NK-92 (cell line): Measurements from ENCODE around the gene GCAT.
"Not testable (repeated sequence)": the region's sequence is repeated elsewhere in the genome, so short reads cannot be mapped to it uniquely, and the experiment has no call there.

Source experiments
- DNase-seq: peaks from one replicate; lab custom pipeline; 2025; ENCODE audit not compliant: unreplicated experiment; lab: John Stamatoyannopoulos, UW

GCAT gene

DNA sequence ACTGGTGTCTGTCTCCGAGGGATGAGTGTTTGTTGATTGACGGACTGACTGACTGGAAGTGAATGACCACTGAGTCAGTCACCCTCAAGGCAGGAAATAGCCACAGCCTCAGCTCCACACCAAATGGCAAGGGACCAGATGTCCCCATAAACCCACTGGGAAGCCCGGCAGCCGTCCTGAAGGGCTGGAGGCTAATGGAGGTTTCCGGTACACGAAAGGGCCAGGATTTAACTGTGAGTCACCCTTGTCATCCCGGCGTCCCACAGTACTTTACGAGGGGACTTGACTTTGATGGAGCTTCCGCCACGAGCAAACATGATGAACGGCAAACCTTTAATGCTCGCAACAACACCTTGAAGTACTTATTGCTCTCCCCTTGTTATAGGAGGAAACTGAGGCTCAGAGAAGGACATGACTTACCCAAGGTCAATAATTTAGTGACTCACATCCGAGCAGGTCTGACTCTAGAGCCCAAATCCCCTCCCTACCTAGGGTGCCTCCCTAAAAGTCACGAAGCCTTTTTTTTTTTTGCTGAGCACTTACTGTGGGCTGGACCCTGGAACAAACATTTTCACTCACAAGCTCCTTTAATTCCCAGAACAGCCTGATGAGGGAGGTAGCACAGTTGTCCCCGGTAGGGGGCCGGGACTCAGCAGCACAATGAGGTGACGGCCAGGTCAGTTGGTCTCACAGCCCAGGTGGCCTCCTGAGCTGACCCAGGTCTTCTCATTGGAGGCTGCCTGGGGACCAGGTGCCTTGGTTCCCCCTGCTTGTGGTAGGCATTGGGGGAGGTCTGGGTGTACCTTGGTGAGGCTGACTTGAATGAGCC is 25.2 kb upstream of the GCAT start:
- no peak for DNase-seq

GRCh38 chr22:37784829-37785495 is 22.8 kb upstream of the GCAT start:
- no peak for DNase-seq

DNA sequence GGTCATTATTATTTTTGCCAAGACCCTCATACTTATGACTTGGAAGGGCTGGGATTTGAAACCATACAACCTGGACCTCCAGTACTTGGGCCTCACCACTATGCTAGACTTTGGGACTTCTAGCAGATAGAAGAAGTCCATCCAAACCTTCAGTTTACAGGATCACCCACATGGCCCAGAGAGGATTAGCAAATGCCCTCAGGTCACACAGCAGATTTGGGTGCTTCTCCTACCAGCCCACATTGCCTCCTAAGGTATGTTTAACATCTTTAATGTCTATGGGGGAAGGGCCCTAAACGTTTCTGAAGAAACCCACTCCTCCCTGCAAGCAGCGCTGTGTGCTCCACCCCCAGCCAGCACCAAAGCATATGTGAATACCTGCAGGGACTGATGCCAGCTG is 17.5 kb upstream of the GCAT start:
- no peak for DNase-seq

DNA sequence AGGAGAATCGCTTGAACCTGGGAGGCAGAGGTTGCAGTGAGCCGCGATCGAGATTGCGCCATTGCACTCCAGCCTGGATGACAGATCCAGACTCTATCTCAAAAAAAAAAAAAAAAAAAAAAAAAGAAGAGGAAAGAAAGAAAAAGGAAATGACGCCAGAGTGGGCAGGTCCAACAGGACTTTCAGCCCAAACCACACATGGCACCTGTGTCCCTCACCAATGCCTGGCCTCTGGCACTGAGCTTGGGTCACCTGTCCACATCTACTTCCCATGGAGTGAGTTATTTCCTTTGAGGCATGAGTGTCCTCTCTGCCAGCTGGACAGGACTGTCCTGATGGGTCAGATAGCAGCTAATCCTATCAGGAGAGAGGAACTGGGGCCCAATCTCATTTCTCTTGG is 15.2 kb upstream of the GCAT start:
- no peak for DNase-seq

- no peak for DNase-seq
Observed at GRCh38 chr22:37794376-37794775, 13.4 kb upstream of the GCAT start.

- no peak for DNase-seq
Observed at GRCh38 chr22:37796079-37796478, 11.7 kb upstream of the GCAT start.

DNA sequence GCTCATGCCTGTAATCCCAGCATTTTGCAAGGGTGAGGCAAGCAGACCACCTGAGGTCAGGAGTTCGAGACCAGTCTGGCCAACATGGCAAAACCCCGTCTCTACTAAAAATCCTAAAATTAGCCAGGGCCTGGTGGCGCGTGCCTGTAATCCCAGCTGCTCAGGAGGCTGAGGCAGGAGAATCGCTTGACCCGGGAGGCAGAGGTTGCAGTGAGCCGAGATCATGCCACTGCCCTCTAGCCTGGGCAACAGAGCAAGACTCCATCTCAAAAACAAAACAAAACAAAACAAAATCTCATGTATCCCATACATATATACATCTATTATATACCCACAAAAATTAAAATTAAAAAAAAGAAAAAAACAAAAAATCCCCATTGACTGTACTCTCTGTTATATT is 10.5 kb upstream of the GCAT start:
- DNase-seq = not testable (repeated sequence)

- no peak for DNase-seq
Observed at GRCh38 chr22:37797874-37798500, 9.7 kb upstream of the GCAT start.

- DNase-seq = not testable (repeated sequence)
Observed at GRCh38 chr22:37799979-37800378, 7.8 kb upstream of the GCAT start.

DNA sequence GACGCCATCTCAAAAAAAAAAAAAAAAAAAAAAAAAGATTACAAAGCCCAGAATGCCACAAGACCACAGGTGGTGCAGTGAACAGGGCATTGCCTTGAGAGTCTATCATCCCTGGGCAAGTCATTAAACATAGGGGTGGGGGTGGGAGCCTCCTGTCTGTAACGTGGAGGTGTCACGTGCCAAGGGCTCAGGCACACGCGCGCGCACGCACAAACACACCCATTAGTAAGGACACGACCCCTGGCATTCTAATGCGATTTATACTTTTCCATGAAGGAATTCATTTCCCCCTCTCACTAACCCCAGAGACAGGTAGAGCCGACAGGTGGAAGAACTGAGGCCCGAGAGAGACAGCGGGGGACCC is 5.8 kb upstream of the GCAT start:
- no peak for DNase-seq

- no peak for DNase-seq
Observed at GRCh38 chr22:37802310-37803194, 5.2 kb upstream of the GCAT start.

DNA sequence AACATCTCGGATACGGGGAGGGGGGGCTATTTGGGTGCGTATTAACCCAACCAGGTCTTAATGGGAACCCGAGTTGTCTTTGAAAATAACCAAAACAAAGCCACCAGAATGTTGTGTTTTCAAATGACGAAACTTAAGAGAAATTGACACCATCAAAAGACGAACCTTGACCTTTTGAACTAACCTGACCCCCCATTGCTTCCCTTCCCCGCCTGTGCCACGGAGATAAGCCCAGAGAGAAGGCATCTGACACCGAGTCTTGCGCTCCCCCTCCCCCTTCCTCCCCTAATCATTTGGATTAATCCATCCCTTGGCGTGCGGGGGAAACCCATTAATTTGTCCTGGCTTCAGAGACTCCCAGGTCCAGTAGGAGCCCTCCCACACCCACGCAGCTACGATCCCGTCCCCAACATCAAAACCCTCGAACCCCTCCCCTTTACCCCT is 4.5 kb upstream of the GCAT start:
- no peak for DNase-seq

- no peak for DNase-seq
Observed at GRCh38 chr22:37803639-37804351, 3.9 kb upstream of the GCAT start.

DNA sequence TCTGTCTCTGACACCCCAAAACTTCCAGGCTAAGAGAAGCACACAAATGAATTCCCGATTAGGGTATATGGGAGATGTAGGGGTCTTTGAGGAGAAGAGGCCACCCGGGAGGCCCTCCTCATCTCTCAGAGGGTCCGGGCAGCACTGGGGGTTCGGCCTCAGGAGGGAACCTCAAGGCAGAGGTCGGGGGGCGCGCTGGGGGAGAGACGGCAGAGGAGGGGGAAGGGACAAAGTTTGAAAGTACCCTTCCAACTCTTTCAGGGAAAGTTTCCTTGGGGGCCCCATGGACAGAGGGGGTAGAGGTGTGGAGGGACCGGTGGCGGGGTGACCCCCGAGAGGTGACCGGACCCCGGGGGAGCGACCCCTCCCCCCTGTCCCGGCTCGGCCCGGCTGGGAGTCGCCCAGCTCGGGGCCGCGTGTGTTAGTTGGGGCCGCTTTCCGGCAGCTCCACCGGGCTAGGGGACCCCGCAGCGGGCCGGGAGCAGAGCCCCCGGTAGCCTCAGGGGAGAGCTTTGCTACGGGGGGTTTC is 3.3 kb upstream of the GCAT start:
- DNase-seq = no peak

DNA sequence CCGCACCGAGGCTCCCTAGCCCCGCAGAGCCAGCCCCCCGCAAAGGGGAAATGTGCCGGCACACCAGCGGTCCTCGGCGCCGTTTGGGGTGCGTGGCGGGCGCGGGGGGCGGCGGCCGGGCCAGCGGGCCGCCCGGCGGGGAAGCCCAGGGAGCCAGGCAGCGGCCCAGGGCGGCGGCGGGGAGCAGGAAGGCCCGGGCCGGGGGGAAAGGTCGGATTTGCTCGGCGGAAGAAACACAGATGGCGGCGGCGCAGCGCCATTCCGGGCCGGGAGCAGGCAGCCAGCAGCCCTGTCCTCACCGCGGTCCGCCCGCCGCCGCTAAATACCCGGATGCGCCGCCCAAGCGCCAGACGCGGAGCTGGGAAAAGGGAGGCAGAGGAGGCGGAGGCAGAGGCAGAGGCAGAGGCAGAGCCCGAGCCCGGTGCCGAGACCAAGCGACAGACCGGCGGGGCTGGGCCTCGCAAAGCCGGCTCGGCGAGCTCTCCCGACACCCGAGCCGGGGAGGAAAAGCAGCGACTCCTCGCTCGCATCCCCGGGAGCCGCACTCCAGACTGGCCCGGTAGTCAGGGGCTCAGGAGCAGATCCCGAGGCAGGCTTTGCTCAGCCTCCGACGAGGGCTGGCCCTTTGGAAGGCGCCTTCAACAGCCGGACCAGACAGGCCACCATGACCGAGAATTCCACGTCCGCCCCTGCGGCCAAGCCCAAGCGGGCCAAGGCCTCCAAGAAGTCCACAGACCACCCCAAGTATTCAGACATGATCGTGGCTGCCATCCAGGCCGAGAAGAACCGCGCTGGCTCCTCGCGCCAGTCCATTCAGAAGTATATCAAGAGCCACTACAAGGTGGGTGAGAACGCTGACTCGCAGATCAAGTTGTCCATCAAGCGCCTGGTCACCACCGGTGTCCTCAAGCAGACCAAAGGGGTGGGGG is 2.6 kb upstream of the GCAT start:
- DNase-seq = no peak

GRCh38 chr22:37805810-37806277 is 1.9 kb upstream of the GCAT start:
- DNase-seq = no peak

DNA sequence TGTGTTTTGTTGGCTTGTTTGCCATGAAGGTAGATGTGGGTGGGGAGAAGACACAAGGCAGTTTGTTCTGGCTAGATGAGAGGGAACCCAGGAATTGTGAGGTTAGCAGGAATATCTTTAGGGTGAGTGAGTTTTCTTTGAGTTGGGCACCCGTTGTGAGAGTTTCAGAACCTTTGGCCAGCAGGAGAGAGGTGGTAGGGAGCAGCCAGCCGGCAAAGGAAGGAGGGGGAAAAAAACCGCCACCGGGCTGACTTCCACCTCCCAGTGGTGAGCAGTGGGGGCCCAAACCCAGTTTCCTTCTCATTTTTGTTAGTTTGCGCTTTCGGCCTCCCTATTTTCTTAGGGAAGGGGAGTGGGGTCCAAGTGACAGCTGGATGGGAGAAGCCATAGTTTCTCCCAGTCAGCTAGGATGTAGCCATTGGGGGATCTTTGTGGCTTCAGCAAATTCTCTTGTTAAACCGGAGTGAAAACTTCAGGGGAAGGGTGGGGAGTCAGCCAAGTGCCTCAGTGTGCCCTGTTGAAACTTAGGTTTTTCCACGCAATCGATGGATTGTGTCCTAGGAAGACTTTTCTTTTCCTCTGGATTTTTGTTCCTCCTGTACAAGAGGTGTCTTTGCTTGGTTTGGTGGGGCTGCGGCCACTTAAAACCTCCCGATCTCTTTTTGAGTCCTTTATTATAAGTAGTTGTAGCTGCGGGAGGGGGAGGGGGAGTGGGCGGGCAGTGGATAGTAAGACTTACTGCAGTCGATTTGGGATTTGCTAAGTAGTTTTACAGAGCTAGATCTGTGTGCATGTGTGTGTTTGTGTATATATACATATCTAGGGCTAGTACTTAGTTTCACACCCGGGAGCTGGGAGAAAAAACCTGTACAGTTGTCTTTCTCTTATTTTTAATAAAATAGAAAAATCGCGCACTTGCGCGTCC is 1.1 kb upstream of the GCAT start:
- DNase-seq = no peak

GRCh38 chr22:37808294-37808657 is 542 bp downstream of the GCAT start:
- no peak for DNase-seq
